Nephron (organoid): ENCODE results near the gene FTH1.
A peak's percentile ranks its signal among the peaks of the same experiment; 100 is the strongest.

ENCODE experiments used
- H3K27ac Mint-ChIP-seq, 3 experiments: 2 replicates each; pipeline ENCODE4 v1.8.0; 2020; ENCODE audit warnings: mixed read lengths in 3 of 3, mild to moderate bottlenecking in 2 of 3, moderate library complexity in 1 of 3
- H3K27me3 Mint-ChIP-seq: 2 replicates; pipeline ENCODE4 v1.8.0; 2021; ENCODE audit warnings: low read depth, mild to moderate bottlenecking, moderate library complexity, mixed read lengths
- H3K36me3 Mint-ChIP-seq: 2 replicates; pipeline ENCODE4 v1.8.0; 2020; ENCODE audit warnings: low read depth, mixed read lengths
- H3K4me1 Mint-ChIP-seq: 2 replicates; pipeline ENCODE4 v1.8.0; 2020; ENCODE audit warnings: mixed read lengths
- H3K4me3 Mint-ChIP-seq, 3 experiments: 2 replicates each; pipeline ENCODE4 v1.8.0; 2020; ENCODE audit warnings: mild to moderate bottlenecking in 3 of 3, mixed read lengths in 3 of 3, moderate library complexity in 2 of 3
- H3K9me3 Mint-ChIP-seq: 2 replicates; pipeline ENCODE4 v1.8.0; 2020; ENCODE audit warnings: mixed read lengths
- CTCF ChIP-seq, 3 experiments: fragments of 200-600 bp; sonication (generic); IDR thresholded peaks; one replicate each; pipeline ENCODE4 v1.5.0; 2021; ENCODE audit warnings: antibody characterized with exemption in 3 of 3; ENCODE audit not compliant: unreplicated experiment in 3 of 3

The FTH1 gene

DNA sequence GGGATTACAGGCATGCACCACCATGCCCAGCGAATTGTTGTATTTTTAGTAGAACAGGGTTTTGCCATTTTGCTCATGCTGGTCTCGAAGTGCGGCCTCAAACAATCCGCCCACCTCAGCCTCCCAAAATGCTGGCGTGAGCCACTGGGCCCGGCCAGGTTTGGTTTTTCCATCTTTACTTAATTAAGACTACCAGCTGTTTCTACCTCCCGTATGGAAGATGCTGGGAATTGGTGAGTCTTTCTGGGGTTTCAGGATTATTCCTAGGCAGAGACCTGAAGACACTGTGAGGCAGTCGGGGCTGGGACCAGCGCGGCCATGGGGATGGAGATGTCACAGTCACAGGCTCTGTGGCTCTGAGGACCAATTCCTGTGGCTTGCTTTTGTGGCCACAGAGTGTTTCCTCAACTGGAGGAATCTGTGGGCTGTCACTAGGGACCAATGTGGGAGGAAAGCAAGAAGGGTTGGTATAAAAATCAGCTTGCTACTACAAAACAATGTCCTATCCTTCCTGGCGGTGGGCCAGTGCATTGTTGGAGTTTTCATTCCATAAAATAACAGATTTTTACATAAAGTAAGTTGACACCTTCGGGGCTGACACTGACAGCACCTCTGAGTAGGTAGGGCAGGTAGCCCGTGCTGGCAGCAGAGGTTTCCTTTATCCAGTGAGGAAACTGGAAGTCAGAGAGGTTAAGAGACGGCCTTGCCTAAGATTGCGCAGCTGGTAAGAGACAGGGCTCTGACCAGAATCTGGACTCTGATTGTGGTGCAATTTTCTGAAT lies 8.4 kb upstream of the FTH1 start:
- no peak for TF ChIP-seq CTCF (IDR thresholded peaks at IDR 0.05; ENCODE audit: unreplicated experiment in 3 of 3)
- H3K27me3 Mint-ChIP-seq: peaks cover 9% of the 10 kb centered on the region
- H3K4me3 Mint-ChIP-seq: no peak overlapping the region

GRCh38 chr11:61974766-61975631 lies 7.6 kb upstream of the FTH1 start:
- TF ChIP-seq CTCF (IDR thresholded peaks at IDR 0.05; ENCODE audit: unreplicated experiment in 3 of 3): no peak
- peaks cover 73% of the 10 kb centered on the region for H3K4me1 Mint-ChIP-seq
- no peaks in the 10 kb centered on the region for H3K9me3 Mint-ChIP-seq
- H3K27ac Mint-ChIP-seq: peak overlapping the region; percentile 94 to 97 (median 95)
- peaks cover 4% of the 10 kb centered on the region for H3K27me3 Mint-ChIP-seq
- peak overlapping the region; percentile 6 to 46 (median 31) for H3K4me3 Mint-ChIP-seq
- no peaks in the 10 kb centered on the region for H3K36me3 Mint-ChIP-seq

More for the DNA sequence above, 8.4 kb upstream of the FTH1 start:
- H3K27ac Mint-ChIP-seq: peak overlapping the region; percentile 44 to 97 (median 95)
- H3K4me1 Mint-ChIP-seq: peaks cover 72% of the 10 kb centered on the region
- H3K36me3 Mint-ChIP-seq: no peaks in the 10 kb centered on the region
- no peaks in the 10 kb centered on the region for H3K9me3 Mint-ChIP-seq

- Mint-ChIP-seq H3K36me3 (no peaks in the 10 kb centered on the region), H3K27ac (peak overlapping the region; percentile 99 to 100 (median 99)), H3K27me3 (no peaks in the 10 kb centered on the region), H3K4me3 (peak overlapping the region in 2 of 3 experiments; percentile 6 to 29), H3K9me3 (no peaks in the 10 kb centered on the region), H3K4me1 (peaks cover 81% of the 10 kb centered on the region)
- no peak for TF ChIP-seq CTCF (IDR thresholded peaks at IDR 0.05; ENCODE audit: unreplicated experiment in 3 of 3)
These were observed 6.2 kb upstream of the FTH1 start for GRCh38 chr11:61973476-61974162.

- Mint-ChIP-seq H3K27ac (peak overlapping the region; percentile 99 to 100 (median 99)), H3K36me3 (no peaks in the 10 kb centered on the region), H3K9me3 (no peaks in the 10 kb centered on the region), H3K27me3 (no peaks in the 10 kb centered on the region), H3K4me3 (peak overlapping the region; percentile 7 to 33 (median 24)), H3K4me1 (peaks cover 83% of the 10 kb centered on the region)
- TF ChIP-seq CTCF (IDR thresholded peaks at IDR 0.05; ENCODE audit: unreplicated experiment in 3 of 3): no peak
These were observed 5.4 kb upstream of the FTH1 start for GRCh38 chr11:61972672-61973475.

DNA sequence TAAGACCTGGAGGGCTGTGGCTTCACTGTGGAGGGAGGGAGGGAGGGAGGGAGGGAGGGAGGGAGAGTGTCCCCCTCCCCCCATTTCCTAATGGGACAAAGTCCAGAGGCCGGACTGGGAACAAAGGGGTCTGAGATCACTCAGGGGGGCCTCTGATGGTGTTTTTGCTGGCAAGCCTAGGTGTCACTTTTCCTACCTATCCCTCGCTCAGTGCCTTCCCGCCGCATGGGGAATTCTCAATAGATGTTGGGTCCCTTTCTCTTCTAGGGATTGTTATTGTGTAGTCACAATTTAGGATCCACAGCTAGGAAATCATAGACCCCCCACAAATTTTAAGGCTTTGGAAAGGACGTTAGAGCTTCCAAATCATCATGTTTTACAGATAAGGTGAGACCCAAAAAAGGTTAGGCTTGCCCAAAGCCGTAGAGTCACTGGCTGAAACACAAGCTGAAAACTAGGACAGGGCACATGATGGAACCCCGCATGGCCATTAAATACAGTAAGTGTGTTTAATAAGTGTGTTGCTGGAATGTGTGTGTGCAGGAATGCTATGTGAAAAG lies 4.8 kb upstream of the FTH1 start:
- no peaks in the 10 kb centered on the region for H3K27me3 Mint-ChIP-seq
- no peak for TF ChIP-seq CTCF (IDR thresholded peaks at IDR 0.05; ENCODE audit: unreplicated experiment in 3 of 3)

More for the DNA sequence above, 4.8 kb upstream of the FTH1 start:
- H3K4me1 Mint-ChIP-seq: peaks cover 77% of the 10 kb centered on the region
- peak overlapping the region; percentile 99 to 100 (median 99) for H3K27ac Mint-ChIP-seq
- no peaks in the 10 kb centered on the region for H3K36me3 Mint-ChIP-seq
- H3K9me3 Mint-ChIP-seq: no peaks in the 10 kb centered on the region
- H3K4me3 Mint-ChIP-seq: peak overlapping the region; percentile 33 to 65 (median 56)
